ENCODE results near the gene MAMDC2.

The MAMDC2 gene

DNA sequence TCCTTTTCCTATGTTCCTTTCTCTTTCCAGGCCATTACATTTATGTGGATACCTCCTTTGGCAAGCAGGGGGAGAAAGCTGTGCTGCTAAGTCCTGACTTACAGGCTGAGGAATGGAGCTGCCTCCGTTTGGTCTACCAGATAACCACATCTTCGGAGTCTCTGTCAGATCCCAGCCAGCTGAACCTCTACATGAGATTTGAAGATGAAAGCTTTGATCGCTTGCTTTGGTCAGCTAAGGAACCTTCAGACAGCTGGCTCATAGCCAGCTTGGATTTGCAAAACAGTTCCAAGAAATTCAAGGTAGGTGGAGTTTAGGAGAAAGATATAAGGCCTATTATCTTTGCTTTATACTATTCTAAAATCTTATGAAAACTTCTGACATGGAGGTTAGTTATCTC is 64.5 kb downstream of the MAMDC2 start:
- Histone ChIP-seq H3K9ac (ENCODE audit: low read length) (no peak overlapping the region), H3K36me3 (ENCODE audit: control insufficient read depth, insufficient read depth, low read length) (no peaks in the 10 kb centered on the region), H3K4me3 (ENCODE audit: low read depth, low read length) (no peak overlapping the region), H3K9me3 (ENCODE audit: control insufficient read depth, insufficient read depth, low read depth, low read length) (no peaks in the 10 kb centered on the region), H3K27me3 (ENCODE audit: control insufficient read depth, insufficient read depth, low read length) (no peaks in the 10 kb centered on the region), H3K27ac (ENCODE audit: low read depth, low read length) (no peak overlapping the region), H3K4me1 (ENCODE audit: control insufficient read depth, insufficient read depth, low read length) (peaks cover 13% of the 10 kb centered on the region)

DNA sequence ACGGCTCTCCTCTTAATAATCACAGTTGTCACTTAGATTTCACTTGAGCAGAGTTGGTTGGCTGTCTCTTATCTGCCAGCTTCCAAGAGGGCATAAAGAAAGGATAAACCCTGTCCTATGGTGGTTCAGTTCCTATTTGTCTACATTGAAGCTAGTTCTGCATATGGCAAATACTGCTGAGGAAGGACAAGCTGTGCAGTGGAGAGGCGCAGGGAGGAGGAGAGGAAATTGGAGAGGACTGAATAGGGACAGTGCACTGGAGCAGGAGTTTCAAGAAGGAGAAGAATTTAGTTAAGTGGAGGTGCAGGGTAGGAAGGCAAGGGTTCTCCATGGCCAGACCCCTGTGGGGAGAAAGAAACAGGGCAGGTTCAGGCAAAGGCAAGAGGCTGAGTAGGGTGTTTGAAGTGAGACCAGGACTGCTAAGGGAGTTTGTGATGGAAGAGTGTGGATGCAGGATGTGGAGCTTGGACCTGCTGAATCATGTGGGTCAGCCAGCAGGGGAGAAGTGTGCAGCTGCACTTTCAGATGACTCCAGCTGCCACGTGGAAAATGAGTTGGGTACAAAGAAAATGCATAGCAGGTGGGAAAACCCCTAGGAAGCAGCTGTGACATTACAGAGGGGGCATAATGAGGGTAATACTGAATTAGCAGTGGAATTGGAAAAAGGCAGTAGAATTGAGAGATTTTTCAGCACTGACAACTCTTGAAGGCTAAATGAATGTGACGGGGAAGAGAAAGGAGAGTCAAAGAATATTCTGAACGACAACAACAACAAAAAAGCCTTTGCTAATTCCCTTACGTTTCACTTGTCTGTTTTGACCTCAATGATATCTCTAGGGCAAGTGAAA is 66.8 kb downstream of the MAMDC2 start:
- Histone ChIP-seq H3K4me1 (ENCODE audit: control insufficient read depth, insufficient read depth, low read length) (peaks cover 22% of the 10 kb centered on the region), H3K9me3 (ENCODE audit: control insufficient read depth, insufficient read depth, low read depth, low read length) (no peaks in the 10 kb centered on the region), H3K36me3 (ENCODE audit: control insufficient read depth, insufficient read depth, low read length) (no peaks in the 10 kb centered on the region), H3K27ac (ENCODE audit: low read depth, low read length) (no peak overlapping the region), H3K9ac (ENCODE audit: low read length) (no peak overlapping the region), H3K27me3 (ENCODE audit: control insufficient read depth, insufficient read depth, low read length) (no peaks in the 10 kb centered on the region), H3K4me3 (ENCODE audit: low read depth, low read length) (no peak overlapping the region)

GRCh38 chr9:70111042-70111602 is 67.5 kb downstream of the MAMDC2 start:
- H3K9me3 ChIP-seq (ENCODE audit: control insufficient read depth, insufficient read depth, low read depth, low read length), result no peaks in the 10 kb centered on the region
- no peaks in the 10 kb centered on the region for H3K36me3 ChIP-seq (ENCODE audit: control insufficient read depth, insufficient read depth, low read length)
- no peak overlapping the region for H3K27ac ChIP-seq (ENCODE audit: low read depth, low read length)
- no peaks in the 10 kb centered on the region for H3K27me3 ChIP-seq (ENCODE audit: control insufficient read depth, insufficient read depth, low read length)
- H3K4me1 ChIP-seq (ENCODE audit: control insufficient read depth, insufficient read depth, low read length), result peaks cover 25% of the 10 kb centered on the region
- no peak overlapping the region for H3K4me3 ChIP-seq (ENCODE audit: low read depth, low read length)
- H3K9ac ChIP-seq (ENCODE audit: low read length), result no peak overlapping the region

GRCh38 chr9:70111641-70112236 is 68.1 kb downstream of the MAMDC2 start:
- H3K4me3 ChIP-seq (ENCODE audit: low read depth, low read length), result no peak overlapping the region
- H3K4me1 ChIP-seq (ENCODE audit: control insufficient read depth, insufficient read depth, low read length), result peaks cover 28% of the 10 kb centered on the region
- no peaks in the 10 kb centered on the region for H3K9me3 ChIP-seq (ENCODE audit: control insufficient read depth, insufficient read depth, low read depth, low read length)
- H3K9ac ChIP-seq (ENCODE audit: low read length), result no peak overlapping the region
- no peaks in the 10 kb centered on the region for H3K36me3 ChIP-seq (ENCODE audit: control insufficient read depth, insufficient read depth, low read length)
- H3K27me3 ChIP-seq (ENCODE audit: control insufficient read depth, insufficient read depth, low read length), result no peaks in the 10 kb centered on the region
- H3K27ac ChIP-seq (ENCODE audit: low read depth, low read length), result no peak overlapping the region

DNA sequence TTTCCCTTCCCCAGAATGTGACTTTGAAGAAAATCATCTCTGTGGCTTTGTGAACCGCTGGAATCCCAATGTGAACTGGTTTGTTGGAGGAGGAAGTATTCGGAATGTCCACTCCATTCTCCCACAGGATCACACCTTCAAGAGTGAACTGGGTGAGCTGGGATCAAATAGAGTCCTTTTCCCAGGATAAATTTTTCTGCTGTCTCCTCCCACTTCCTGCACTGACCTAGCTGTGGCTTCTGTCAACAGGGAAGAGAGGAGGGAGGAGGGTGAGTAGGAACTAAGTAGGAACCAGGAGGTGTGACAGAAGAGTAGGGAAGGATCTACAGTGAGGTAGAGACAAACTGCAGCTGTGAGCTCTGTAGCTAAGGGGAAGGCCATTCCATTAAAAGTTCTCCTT is 69.3 kb downstream of the MAMDC2 start:
- peaks cover 28% of the 10 kb centered on the region for H3K4me1 ChIP-seq (ENCODE audit: control insufficient read depth, insufficient read depth, low read length)
- no peak overlapping the region for H3K27ac ChIP-seq (ENCODE audit: low read depth, low read length)
- no peaks in the 10 kb centered on the region for H3K27me3 ChIP-seq (ENCODE audit: control insufficient read depth, insufficient read depth, low read length)
- H3K9ac ChIP-seq (ENCODE audit: low read length), result no peak overlapping the region
- H3K9me3 ChIP-seq (ENCODE audit: control insufficient read depth, insufficient read depth, low read depth, low read length), result no peaks in the 10 kb centered on the region
- no peaks in the 10 kb centered on the region for H3K36me3 ChIP-seq (ENCODE audit: control insufficient read depth, insufficient read depth, low read length)
- H3K4me3 ChIP-seq (ENCODE audit: low read depth, low read length), result no peak overlapping the region

DNA sequence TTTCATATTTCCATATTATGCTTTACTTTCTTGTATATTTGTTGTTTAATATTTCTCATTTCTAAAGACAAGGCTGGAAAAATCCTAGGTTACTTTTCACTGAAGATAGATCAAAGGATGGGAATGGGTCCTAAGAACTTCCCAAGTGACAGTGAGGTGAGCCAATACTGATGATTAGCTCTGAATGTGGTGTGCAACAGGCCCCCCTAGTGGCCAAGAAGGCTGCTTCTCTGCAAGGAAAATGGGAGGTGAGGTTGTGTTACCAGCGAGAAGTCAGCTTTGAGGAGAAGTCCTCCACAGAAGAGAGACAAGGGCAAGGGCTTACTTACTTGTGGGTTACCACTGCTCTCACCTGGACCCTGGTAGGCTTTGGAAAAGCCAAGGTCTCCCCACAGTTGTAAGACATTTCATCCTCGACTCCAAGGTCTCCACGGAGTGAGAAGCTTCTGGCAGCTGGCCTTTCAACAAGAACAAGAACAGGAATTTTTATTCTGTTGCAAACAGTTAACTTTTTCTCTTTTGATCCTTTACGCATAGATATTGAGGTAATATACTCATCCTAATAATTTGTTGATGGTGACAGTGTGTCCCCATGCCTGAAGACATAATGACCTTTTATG is 69.9 kb downstream of the MAMDC2 start:
- H3K4me1 ChIP-seq (ENCODE audit: control insufficient read depth, insufficient read depth, low read length), result peaks cover 28% of the 10 kb centered on the region
- H3K27ac ChIP-seq (ENCODE audit: low read depth, low read length), result no peak overlapping the region
- no peaks in the 10 kb centered on the region for H3K36me3 ChIP-seq (ENCODE audit: control insufficient read depth, insufficient read depth, low read length)
- no peaks in the 10 kb centered on the region for H3K27me3 ChIP-seq (ENCODE audit: control insufficient read depth, insufficient read depth, low read length)
- H3K9me3 ChIP-seq (ENCODE audit: control insufficient read depth, insufficient read depth, low read depth, low read length), result no peaks in the 10 kb centered on the region
- no peak overlapping the region for H3K4me3 ChIP-seq (ENCODE audit: low read depth, low read length)
- no peak overlapping the region for H3K9ac ChIP-seq (ENCODE audit: low read length)

DNA sequence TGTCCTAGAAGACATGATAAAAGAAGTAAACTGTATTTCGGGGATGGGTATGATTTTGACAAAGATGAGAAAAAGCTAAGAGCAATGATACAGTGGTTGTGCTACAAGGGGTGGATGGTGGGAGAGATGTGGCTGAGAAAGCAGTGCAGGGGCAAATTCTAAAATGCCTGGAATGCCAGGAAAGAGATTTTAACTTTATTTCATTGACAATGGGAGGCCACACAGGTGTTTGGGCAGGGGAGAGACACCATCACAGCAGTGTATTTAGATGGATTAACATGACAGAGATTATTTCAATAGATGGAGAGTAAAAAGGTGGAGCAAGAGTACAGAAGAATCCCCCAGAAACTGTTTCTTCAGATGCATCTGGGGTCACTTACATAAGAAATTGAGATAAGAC is 71.2 kb downstream of the MAMDC2 start:
- Histone ChIP-seq H3K4me3 (ENCODE audit: low read depth, low read length) (no peak overlapping the region), H3K27me3 (ENCODE audit: control insufficient read depth, insufficient read depth, low read length) (no peaks in the 10 kb centered on the region), H3K9me3 (ENCODE audit: control insufficient read depth, insufficient read depth, low read depth, low read length) (no peaks in the 10 kb centered on the region), H3K9ac (ENCODE audit: low read length) (no peak overlapping the region), H3K36me3 (ENCODE audit: control insufficient read depth, insufficient read depth, low read length) (no peaks in the 10 kb centered on the region), H3K27ac (ENCODE audit: low read depth, low read length) (peak overlapping the region; percentile 25; the same call in 1 of the 2 replicates), H3K4me1 (ENCODE audit: control insufficient read depth, insufficient read depth, low read length) (peaks cover 28% of the 10 kb centered on the region)

GRCh38 chr9:70117835-70118319 is 74.2 kb downstream of the MAMDC2 start:
- Histone ChIP-seq H3K9ac (ENCODE audit: low read length) (no peak overlapping the region), H3K4me3 (ENCODE audit: low read depth, low read length) (no peak overlapping the region), H3K9me3 (ENCODE audit: control insufficient read depth, insufficient read depth, low read depth, low read length) (no peaks in the 10 kb centered on the region), H3K27ac (ENCODE audit: low read depth, low read length) (no peak overlapping the region), H3K4me1 (ENCODE audit: control insufficient read depth, insufficient read depth, low read length) (peaks cover 18% of the 10 kb centered on the region), H3K27me3 (ENCODE audit: control insufficient read depth, insufficient read depth, low read length) (no peaks in the 10 kb centered on the region), H3K36me3 (ENCODE audit: control insufficient read depth, insufficient read depth, low read length) (no peaks in the 10 kb centered on the region)

DNA sequence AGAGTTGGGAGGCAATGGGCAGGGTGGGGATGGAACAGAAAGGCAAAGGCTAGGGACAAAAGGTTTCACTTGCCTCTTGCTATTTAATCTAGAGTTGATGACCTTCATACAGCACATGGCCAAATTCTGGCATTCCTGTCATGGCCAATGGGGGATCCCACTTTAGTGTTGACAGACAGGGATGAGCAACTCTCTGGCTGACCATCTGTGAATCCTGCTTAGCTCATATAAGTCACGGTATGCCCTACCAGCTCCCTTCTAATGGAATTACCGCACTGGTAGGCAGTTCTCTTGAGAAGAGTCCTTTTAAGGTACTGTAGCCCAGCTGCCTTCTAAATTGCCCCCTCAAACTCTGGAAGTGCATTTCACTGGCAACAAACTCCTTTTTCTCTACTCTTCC is 76.1 kb downstream of the MAMDC2 start:
- H3K9me3 ChIP-seq (ENCODE audit: control insufficient read depth, insufficient read depth, low read depth, low read length), result no peaks in the 10 kb centered on the region
- peaks cover 10% of the 10 kb centered on the region for H3K4me1 ChIP-seq (ENCODE audit: control insufficient read depth, insufficient read depth, low read length)
- no peak overlapping the region for H3K9ac ChIP-seq (ENCODE audit: low read length)
- H3K36me3 ChIP-seq (ENCODE audit: control insufficient read depth, insufficient read depth, low read length), result no peaks in the 10 kb centered on the region
- no peak overlapping the region for H3K4me3 ChIP-seq (ENCODE audit: low read depth, low read length)
- H3K27ac ChIP-seq (ENCODE audit: low read depth, low read length), result no peak overlapping the region
- H3K27me3 ChIP-seq (ENCODE audit: control insufficient read depth, insufficient read depth, low read length), result no peaks in the 10 kb centered on the region

GRCh38 chr9:70120834-70121510 is 77.3 kb downstream of the MAMDC2 start:
- no peak overlapping the region for H3K27ac ChIP-seq (ENCODE audit: low read depth, low read length)
- no peaks in the 10 kb centered on the region for H3K9me3 ChIP-seq (ENCODE audit: control insufficient read depth, insufficient read depth, low read depth, low read length)
- no peak overlapping the region for H3K4me3 ChIP-seq (ENCODE audit: low read depth, low read length)
- H3K4me1 ChIP-seq (ENCODE audit: control insufficient read depth, insufficient read depth, low read length), result peaks cover 6% of the 10 kb centered on the region
- H3K36me3 ChIP-seq (ENCODE audit: control insufficient read depth, insufficient read depth, low read length), result no peaks in the 10 kb centered on the region
- no peaks in the 10 kb centered on the region for H3K27me3 ChIP-seq (ENCODE audit: control insufficient read depth, insufficient read depth, low read length)
- no peak overlapping the region for H3K9ac ChIP-seq (ENCODE audit: low read length)
